Panc1 (cell line): Measurements from ENCODE around the gene AJUBA.
"Not testable (repeated sequence)": the region's sequence is repeated elsewhere in the genome, so short reads cannot be mapped to it uniquely, and the experiment has no call there.

Source experiments
- POLR2AphosphoS5 ChIP-seq: IDR thresholded peaks from 2 replicates; pipeline ENCODE4 v1.6.1; 2012; ENCODE audit warnings: mild to moderate bottlenecking, low read depth, low read length, moderate library complexity
- SIN3A ChIP-seq: IDR thresholded peaks from 2 replicates; pipeline ENCODE4 v1.6.1; 2012; ENCODE audit warnings: low read depth, mild to moderate bottlenecking, low read length, moderate library complexity, borderline replicate concordance; ENCODE audit not compliant: insufficient read depth
- TCF7L2 ChIP-seq: IDR thresholded peaks from 2 replicates; pipeline ENCODE4 v1.6.1; 2011; ENCODE audit warnings: mild to moderate bottlenecking, low read depth, low read length, inconsistent platforms
- TF ChIP-seq, protein P1 (sequence below): fragments of 450-650 bp; IDR thresholded peaks from 2 replicates; pipeline ENCODE4 v1.5.1; 2017; ENCODE audit warnings: mild to moderate bottlenecking
- TF ChIP-seq, protein P2 (sequence below), 2 experiments: IDR thresholded peaks; 2 replicates each; pipeline ENCODE4 v1.6.1; 2011 to 2012; ENCODE audit warnings: low read depth in 2 of 2, control low read depth in 1 of 2, low read length in 1 of 2, mild to moderate bottlenecking in 1 of 2, moderate library complexity in 1 of 2; ENCODE audit not compliant: insufficient read depth in 1 of 2

DNA sequence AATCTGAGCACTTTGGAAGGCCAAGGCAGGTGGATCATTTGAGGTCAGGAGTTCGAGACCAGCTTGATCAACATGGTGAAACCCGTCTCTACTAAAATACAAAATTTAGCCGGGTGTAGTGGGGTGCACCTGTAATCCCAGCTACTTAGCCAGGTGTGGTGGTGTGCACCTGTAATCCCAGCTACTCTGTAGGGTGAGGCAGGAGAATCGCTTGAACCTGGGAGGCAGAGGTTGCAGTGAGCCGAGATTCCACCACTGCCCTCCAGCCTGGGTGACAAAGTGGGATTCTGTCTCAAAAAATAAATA, 31.4 kb upstream of the AJUBA start:
- TF ChIP-seq, protein P1, sequence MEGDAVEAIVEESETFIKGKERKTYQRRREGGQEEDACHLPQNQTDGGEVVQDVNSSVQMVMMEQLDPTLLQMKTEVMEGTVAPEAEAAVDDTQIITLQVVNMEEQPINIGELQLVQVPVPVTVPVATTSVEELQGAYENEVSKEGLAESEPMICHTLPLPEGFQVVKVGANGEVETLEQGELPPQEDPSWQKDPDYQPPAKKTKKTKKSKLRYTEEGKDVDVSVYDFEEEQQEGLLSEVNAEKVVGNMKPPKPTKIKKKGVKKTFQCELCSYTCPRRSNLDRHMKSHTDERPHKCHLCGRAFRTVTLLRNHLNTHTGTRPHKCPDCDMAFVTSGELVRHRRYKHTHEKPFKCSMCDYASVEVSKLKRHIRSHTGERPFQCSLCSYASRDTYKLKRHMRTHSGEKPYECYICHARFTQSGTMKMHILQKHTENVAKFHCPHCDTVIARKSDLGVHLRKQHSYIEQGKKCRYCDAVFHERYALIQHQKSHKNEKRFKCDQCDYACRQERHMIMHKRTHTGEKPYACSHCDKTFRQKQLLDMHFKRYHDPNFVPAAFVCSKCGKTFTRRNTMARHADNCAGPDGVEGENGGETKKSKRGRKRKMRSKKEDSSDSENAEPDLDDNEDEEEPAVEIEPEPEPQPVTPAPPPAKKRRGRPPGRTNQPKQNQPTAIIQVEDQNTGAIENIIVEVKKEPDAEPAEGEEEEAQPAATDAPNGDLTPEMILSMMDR: not testable (repeated sequence)
- not testable (repeated sequence) for TF ChIP-seq TCF7L2, POLR2AphosphoS5, SIN3A
- TF ChIP-seq, protein P2, sequence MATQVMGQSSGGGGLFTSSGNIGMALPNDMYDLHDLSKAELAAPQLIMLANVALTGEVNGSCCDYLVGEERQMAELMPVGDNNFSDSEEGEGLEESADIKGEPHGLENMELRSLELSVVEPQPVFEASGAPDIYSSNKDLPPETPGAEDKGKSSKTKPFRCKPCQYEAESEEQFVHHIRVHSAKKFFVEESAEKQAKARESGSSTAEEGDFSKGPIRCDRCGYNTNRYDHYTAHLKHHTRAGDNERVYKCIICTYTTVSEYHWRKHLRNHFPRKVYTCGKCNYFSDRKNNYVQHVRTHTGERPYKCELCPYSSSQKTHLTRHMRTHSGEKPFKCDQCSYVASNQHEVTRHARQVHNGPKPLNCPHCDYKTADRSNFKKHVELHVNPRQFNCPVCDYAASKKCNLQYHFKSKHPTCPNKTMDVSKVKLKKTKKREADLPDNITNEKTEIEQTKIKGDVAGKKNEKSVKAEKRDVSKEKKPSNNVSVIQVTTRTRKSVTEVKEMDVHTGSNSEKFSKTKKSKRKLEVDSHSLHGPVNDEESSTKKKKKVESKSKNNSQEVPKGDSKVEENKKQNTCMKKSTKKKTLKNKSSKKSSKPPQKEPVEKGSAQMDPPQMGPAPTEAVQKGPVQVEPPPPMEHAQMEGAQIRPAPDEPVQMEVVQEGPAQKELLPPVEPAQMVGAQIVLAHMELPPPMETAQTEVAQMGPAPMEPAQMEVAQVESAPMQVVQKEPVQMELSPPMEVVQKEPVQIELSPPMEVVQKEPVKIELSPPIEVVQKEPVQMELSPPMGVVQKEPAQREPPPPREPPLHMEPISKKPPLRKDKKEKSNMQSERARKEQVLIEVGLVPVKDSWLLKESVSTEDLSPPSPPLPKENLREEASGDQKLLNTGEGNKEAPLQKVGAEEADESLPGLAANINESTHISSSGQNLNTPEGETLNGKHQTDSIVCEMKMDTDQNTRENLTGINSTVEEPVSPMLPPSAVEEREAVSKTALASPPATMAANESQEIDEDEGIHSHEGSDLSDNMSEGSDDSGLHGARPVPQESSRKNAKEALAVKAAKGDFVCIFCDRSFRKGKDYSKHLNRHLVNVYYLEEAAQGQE (IDR thresholded peaks at IDR 0.05; ENCODE audit: insufficient read depth in 1 of 2, low read depth in 2 of 2, low read length in 1 of 2): not testable (repeated sequence)
